Stimulated activated CD4-positive, alpha-beta T cell treated with anti-CD3 and anti-CD28 coated beads, Interleukin-12 subunit alpha, Interleukin-12 subunit beta, amount 100 ng/mL, for 48 hours (primary cell): ENCODE measurements around the gene C9orf50.
A peak's percentile ranks its signal among the peaks of the same experiment; 100 is the strongest.
"Not testable (repeated sequence)": the region's sequence is repeated elsewhere in the genome, so short reads cannot be mapped to it uniquely, and the experiment has no call there.

ENCODE experiments used
- DNase-seq, 3 donors: peaks; one replicate each; pipeline ENCODE4 v3.0.0-alpha.2; 2020; ENCODE audit warnings: low read depth in 2 of 3, low spot score in 1 of 3

C9orf50 gene

GRCh38 chr9:129595311-129595741 lies 25.6 kb downstream of the C9orf50 start:
- DNase-seq: no peak

- no peak for DNase-seq
Measured at GRCh38 chr9:129594632-129595031, 26.3 kb downstream of the C9orf50 start.

- not testable (repeated sequence) for DNase-seq
Measured at GRCh38 chr9:129592790-129593189, 28.1 kb downstream of the C9orf50 start.

GRCh38 chr9:129591916-129592315 lies 29.0 kb downstream of the C9orf50 start:
- no peak for DNase-seq

- no peak for DNase-seq
Measured at GRCh38 chr9:129590466-129590865, 30.4 kb downstream of the C9orf50 start.

- DNase-seq: no peak
Measured at GRCh38 chr9:129587487-129588262, 33.2 kb downstream of the C9orf50 start.

- no peak for DNase-seq
Measured at GRCh38 chr9:129586685-129587084, 34.2 kb downstream of the C9orf50 start.

GRCh38 chr9:129586245-129586644 lies 34.7 kb downstream of the C9orf50 start:
- DNase-seq: no peak

- no peak for DNase-seq
Measured at GRCh38 chr9:129585352-129585751, 35.5 kb downstream of the C9orf50 start.

GRCh38 chr9:129584136-129584535 lies 36.8 kb downstream of the C9orf50 start:
- DNase-seq: peak; percentile 42 to 70 (median 44)

- DNase-seq: no peak
Measured at GRCh38 chr9:129583308-129584038, 37.4 kb downstream of the C9orf50 start.

GRCh38 chr9:129582855-129583254 lies 38.0 kb downstream of the C9orf50 start:
- DNase-seq: no peak

GRCh38 chr9:129581505-129582189 lies 39.3 kb downstream of the C9orf50 start:
- no peak for DNase-seq

GRCh38 chr9:129580211-129580915 lies 40.5 kb downstream of the C9orf50 start:
- no peak for DNase-seq

GRCh38 chr9:129579294-129579693 lies 41.6 kb downstream of the C9orf50 start:
- no peak for DNase-seq

- no peak for DNase-seq
Measured at GRCh38 chr9:129576546-129577543, 44.1 kb downstream of the C9orf50 start.

- no peak for DNase-seq
Measured at GRCh38 chr9:129575818-129576217, 45.1 kb downstream of the C9orf50 start.

GRCh38 chr9:129574911-129575585 lies 45.9 kb downstream of the C9orf50 start:
- no peak for DNase-seq

GRCh38 chr9:129573977-129574376 lies 46.9 kb downstream of the C9orf50 start:
- DNase-seq: no peak
